Occipital lobe (tissue), 2 donors: ENCODE measurements around the gene LOXL4. TPM values are rescaled to one million over a fixed set of nuclear protein-coding genes. Genes with fewer than 3 reads are reported as not detected.
"Not testable (repeated sequence)": the region's sequence is repeated elsewhere in the genome, so short reads cannot be mapped to it uniquely, and the experiment has no call there.

Experiments used
- DNase-seq: peaks from one replicate; lab custom pipeline; 2025; lab: John Stamatoyannopoulos, UW
- total RNA-seq: library from RNA; depleted of rRNA; stranded (reverse); fragments of >200 nt; gene quantifications from one replicate; pipeline ENCODE4 v1.2.3, GENCODE V29; 2014

LOXL4 gene
- total RNA-seq, 1 donor from 2014 or later, result 0.47 TPM

GRCh38 chr10:98244586-98244985 is 23.4 kb downstream of the LOXL4 start:
- DNase-seq, result no peak

- no peak for DNase-seq
These were observed 23.9 kb downstream of the LOXL4 start for GRCh38 chr10:98244141-98244540.

GRCh38 chr10:98242823-98243222 is 25.2 kb downstream of the LOXL4 start:
- no peak for DNase-seq

- DNase-seq, result no peak
These were observed 27.5 kb downstream of the LOXL4 start for GRCh38 chr10:98240524-98240923.

DNA sequence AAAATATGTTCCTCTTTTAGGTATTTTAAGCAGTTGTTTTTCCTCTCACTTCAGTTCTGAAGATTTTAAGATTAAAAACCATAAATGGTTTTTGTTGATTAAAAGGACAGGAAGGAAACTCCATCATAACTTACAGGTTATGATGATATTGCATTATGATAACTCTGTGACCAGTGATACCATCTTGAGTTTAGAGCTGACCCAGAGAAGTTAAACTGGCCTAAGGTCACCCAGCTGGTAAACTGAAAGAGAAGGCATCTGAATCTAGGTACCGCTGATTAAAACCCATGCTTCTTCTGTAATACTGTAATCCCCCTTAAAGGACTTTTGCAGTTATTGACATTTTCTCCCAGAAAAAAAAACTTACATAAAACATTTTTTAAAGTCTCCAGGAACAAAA is 29.6 kb downstream of the LOXL4 start:
- DNase-seq, result no peak

DNA sequence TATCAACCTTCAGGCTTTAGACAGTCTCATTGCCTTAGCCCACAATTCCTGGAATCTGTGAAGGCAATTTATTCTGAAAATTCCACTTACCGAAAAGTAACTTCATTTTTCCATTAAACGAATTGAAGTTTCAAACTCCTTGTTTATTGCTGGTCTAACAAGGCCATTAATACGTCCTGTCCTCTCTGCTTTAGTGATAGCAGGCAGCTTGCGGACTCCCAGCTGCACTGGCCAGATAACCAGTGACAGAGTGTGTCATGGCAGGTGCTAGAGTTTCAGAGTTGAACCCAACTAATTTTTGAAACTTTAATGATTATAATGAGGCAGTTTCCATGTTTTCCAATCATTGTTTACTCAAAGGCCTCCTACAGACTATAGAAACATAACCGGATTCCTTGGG is 31.1 kb downstream of the LOXL4 start:
- no peak for DNase-seq

DNA sequence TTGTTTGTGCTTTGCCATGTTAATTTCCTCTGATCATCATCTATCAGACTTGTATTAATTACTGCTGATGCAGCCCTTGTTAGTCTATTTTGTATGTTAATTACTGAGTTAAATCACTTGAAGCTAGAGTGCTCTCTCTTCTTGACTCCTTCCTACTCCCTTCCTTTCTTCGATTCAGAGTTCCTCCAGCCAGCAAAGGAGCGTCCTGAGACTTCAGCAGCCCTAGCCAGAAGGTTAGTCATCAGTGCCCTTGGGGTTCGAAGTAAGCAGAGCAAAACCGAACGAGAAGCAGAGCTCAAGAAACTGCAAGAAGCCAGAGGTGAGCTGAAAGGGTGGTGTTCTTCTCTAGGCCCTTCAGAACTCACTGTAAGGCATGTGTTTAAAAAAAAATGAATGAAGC is 32.1 kb downstream of the LOXL4 start:
- DNase-seq, result no peak

GRCh38 chr10:98231417-98231816 is 36.6 kb downstream of the LOXL4 start:
- no peak for DNase-seq

DNA sequence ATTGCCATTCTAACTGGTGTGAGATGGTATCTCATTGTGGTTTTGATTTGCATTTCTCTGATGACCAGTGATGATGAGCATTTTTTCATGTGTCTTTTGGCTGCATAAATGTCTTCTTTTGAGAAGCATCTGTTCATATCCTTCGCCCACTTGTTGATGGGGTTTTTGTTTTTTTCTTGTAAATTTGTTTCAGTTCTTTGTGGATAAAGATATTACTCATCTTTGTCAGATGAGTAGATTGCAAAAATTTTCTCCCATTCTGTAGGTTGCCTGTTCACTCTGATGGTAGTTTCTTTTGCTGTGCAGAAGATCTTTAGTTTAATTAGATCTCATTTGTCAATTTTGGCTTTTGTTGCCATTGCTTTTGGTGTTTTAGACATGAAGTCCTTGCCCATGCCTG is 39.7 kb downstream of the LOXL4 start:
- not testable (repeated sequence) for DNase-seq

DNA sequence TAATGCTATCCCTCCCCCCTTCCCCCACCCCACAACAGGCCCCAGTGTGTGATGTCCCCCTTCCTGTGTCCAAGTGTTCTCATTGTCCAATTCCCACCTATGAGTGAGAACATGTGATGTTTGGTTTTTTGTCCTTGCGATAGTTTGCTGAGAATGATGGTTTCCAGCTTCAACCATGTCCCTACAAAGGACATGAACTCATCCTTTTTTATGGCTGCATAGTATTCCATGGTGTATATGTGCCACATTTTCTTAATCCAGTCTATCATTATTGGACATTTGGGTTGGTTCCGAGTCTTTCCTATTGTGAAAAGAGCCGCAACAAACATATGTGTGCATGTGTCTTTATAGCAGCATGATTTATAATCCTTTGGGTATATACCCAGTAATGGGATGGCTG is 40.3 kb downstream of the LOXL4 start:
- not testable (repeated sequence) for DNase-seq

GRCh38 chr10:98226508-98227144 is 41.4 kb downstream of the LOXL4 start:
- DNase-seq, result no peak

GRCh38 chr10:98224996-98225395 is 43.0 kb downstream of the LOXL4 start:
- no peak for DNase-seq

GRCh38 chr10:98224509-98224908 is 43.5 kb downstream of the LOXL4 start:
- DNase-seq, result no peak

DNA sequence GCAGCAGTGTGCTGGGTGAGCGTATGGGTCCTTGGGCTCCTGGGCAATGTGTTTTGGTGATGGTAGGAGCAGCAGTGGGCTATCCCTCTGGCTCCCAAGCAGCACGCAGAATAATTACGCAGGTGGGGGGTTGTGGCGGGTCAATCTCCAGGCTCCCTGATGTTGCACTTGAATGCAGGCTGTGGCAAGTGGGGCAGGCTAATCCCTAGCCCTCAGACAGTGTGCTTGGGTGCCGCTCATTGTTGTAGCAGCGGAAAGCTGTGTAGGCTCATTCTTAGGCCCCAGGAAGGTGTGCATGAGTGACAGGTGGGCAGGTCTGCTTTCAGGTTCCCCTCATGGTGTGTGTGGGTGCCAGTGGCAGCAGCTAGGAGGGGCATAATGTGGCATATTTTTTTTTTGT is 44.1 kb downstream of the LOXL4 start:
- no peak for DNase-seq

DNA sequence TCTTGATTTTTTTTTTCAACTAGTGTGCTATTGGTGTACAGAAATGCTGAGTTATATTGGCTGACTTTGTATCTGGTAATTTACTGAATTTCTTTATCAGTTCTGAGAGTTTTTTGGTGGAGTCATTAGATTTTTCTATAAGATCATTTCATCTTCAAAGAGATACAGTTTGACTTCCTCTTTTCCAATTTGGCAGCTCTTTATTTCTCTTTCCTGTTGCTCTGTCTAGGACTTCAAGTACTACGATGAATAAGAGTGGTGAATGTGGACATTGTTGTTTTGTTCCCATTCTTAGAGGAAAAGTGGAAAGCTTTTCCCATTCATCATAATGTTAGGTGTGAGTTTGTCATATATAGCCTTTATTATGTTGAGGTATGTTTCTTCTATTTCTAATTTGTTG is 50.2 kb downstream of the LOXL4 start:
- DNase-seq, result no peak

- DNase-seq, result no peak
These were observed 52.6 kb downstream of the LOXL4 start for GRCh38 chr10:98215373-98215772.

DNA sequence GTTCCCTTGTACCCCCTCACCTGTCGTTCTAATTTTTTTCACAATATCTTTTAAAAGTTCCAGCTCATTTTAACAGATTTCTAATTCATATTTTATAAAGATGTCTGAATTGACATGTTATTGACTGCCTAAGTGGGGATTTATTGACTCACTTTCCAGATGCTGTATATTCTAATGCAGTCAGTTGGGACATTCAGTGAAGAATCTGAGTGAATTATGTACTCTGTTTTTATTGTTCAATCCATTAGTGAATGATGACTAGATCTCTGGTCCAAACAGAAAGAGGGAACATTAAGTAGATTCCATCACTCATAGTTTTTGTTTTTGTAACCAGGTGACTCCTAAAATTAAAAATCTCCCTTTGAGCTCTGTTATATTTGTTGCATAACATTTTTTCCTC is 54.3 kb downstream of the LOXL4 start:
- no peak for DNase-seq

DNA sequence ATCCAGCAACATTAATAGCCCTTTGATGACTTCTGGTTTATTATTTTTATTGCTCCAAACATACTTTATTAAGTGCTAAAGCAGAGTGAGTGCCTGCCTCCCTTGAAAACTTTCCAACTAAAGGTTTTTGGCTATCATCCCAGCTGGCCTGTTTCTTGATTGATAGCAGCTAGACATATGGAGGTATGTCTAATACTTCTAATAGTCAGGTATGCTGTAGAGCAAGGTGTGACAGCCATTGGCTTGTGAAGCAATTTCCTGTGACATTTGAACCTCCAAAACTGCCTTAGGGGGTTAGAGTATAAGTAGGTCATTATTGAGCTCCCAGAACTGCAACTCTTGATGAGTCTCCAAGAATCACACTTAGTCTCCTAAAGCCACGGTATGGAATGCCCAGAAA is 55.8 kb downstream of the LOXL4 start:
- no peak for DNase-seq

DNA sequence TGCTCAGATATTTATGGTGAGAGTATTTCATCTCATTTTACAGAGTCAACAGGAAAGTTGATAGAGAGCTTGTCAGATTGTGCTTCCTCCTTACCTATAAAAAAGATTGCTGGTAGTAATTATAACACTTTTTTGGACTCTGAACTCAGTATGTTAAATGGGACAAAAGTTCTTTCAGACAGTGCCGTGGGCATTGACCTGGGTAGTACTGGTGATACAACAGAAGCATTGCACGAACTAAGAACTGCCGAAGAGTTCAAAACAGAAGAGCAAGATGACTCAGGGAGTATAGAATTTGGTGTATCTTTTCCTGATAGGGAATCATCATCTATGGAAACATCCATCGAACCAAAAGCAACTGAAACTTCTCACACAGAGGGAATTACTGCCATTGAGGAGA is 58.6 kb downstream of the LOXL4 start:
- DNase-seq, result no peak

GRCh38 chr10:98208925-98209324 is 59.1 kb downstream of the LOXL4 start:
- no peak for DNase-seq

GRCh38 chr10:98205351-98205750 is 62.6 kb downstream of the LOXL4 start:
- DNase-seq, result no peak

DNA sequence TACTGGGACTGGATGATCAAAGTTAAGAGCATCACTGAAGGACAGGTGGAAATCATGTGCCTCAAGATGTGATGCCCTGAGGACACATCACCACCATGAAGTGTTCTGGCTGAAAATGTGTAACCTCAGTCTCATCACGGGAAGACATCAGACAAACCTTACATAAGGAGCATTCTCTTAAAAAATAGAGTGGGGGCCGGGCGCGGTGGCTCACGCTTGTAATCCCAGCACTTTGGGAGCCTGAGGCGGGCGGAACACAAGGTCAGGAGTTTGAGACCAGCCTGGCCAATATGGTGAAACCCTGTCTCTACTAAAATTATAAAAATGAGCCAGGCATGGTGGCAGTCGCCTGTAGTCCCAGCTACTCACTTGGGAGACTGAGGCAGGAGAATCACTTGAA is 65.6 kb downstream of the LOXL4 start:
- DNase-seq, result no peak

- no peak for DNase-seq
These were observed 66.2 kb downstream of the LOXL4 start for GRCh38 chr10:98201760-98202159.
